B cell (primary cell): Measurements from ENCODE around the gene CRBN. TPM values are rescaled to one million over a fixed set of nuclear protein-coding genes. Genes with fewer than 3 reads are reported as not detected.
A peak's percentile ranks its signal among the peaks of the same experiment; 100 is the strongest.

Experiments
- ATAC-seq: fragments of 200-7000 bp; cut with Tn5 transposase; one replicate; pipeline ENCODE4 v1.10.0; 2021; ENCODE audit warnings: low read depth, mild to moderate bottlenecking, moderate number of reproducible peaks, moderate library complexity
- CTCF ChIA-PET: fragments of 350-600 bp; sonication (Branson Sonifier 250); formaldehyde crosslinking; loops from one replicate; lab custom pipeline; 2021; ENCODE audit warnings: antibody characterized with exemption, inconsistent platforms; lab: Charles Lee
- POLR2A ChIA-PET: fragments of 350-600 bp; sonication (Branson Sonifier 250); formaldehyde crosslinking; loops from one replicate; lab custom pipeline; 2021; ENCODE audit warnings: antibody characterized with exemption; lab: Charles Lee
- DNase-seq: peaks from one replicate; pipeline ENCODE4 v3.0.0; 2013
- H2AFZ ChIP-seq: 2 replicates; pipeline ENCODE4 v1.6.1; 2012; ENCODE audit warnings: mild to moderate bottlenecking, low read depth, low read length; ENCODE audit not compliant: insufficient read depth, poor library complexity, severe bottlenecking
- H3K27ac ChIP-seq, 2 donors: 1 replicate in 1 of 2; 2 replicates in 1 of 2; pipeline ENCODE4 v1.5.1; 2012 to 2013; ENCODE audit warnings: low read length in 2 of 2, mild to moderate bottlenecking in 2 of 2, moderate library complexity in 1 of 2
- H3K27me3 ChIP-seq, 4 experiments: fragments of 200-600 bp in 1 of 4; sonication (generic) in 1 of 4; replicated peaks in 1 of 4; 1 replicate in 2 of 4; 2 replicates in 2 of 4; pipeline versions ENCODE4 v1.6.1 to v1.7.0; 2013 to 2016; ENCODE audit warnings: low read length in 3 of 4, mild to moderate bottlenecking in 2 of 4, mixed read lengths in 1 of 4, moderate library complexity in 1 of 4; ENCODE audit not compliant: insufficient read depth in 4 of 4, control insufficient read depth in 3 of 4; ENCODE audit errors: control extremely low read depth in 1 of 4
- H3K36me3 ChIP-seq, 2 experiments: replicated peaks in 1 of 2; 1 replicate in 1 of 2; 2 replicates in 1 of 2; pipeline versions ENCODE4 v1.6.1 to v1.7.1; 2013; ENCODE audit warnings: low read length in 1 of 2; ENCODE audit not compliant: insufficient read depth in 2 of 2, control insufficient read depth in 1 of 2; ENCODE audit errors: control extremely low read depth in 1 of 2, extremely low read depth in 1 of 2
- H3K4me1 ChIP-seq, 2 donors: fragments of 200-600 bp in 1 of 2; sonication (generic) in 1 of 2; 1 replicate in 1 of 2; 2 replicates in 1 of 2; pipeline versions ENCODE4 v1.5.1 to v1.6.1; 2013 to 2017; ENCODE audit warnings: low read length in 2 of 2; ENCODE audit not compliant: control insufficient read depth in 2 of 2, insufficient read depth in 2 of 2
- H3K4me2 ChIP-seq: replicated peaks from 2 replicates; pipeline ENCODE3; 2012; ENCODE audit warnings: mild to moderate bottlenecking, low read depth, low read length; ENCODE audit not compliant: poor library complexity, severe bottlenecking
- H3K4me3 ChIP-seq, 5 experiments: fragments of 200-600 bp in 1 of 5; sonication (generic) in 1 of 5; 1 replicate in 3 of 5; 2 replicates in 2 of 5; pipeline versions ENCODE4 v1.5.1 to v1.7.0; 2011 to 2016; ENCODE audit warnings: low read length in 4 of 5, mild to moderate bottlenecking in 4 of 5, low read depth in 2 of 5, control low read depth in 1 of 5, moderate library complexity in 1 of 5; ENCODE audit not compliant: insufficient read depth in 1 of 5; ENCODE audit errors: control extremely low read depth in 1 of 5, extremely low read depth in 1 of 5
- H3K79me2 ChIP-seq: fragments of 200-600 bp; sonication (generic); one replicate; pipeline ENCODE4 v1.6.0; 2016; ENCODE audit warnings: low read length; ENCODE audit not compliant: control insufficient read depth, insufficient read depth
- H3K9ac ChIP-seq: fragments of 200-600 bp; sonication (generic); 2 replicates; pipeline ENCODE4 v1.6.1; 2017; ENCODE audit warnings: mild to moderate bottlenecking, low read length, moderate library complexity
- H3K9me3 ChIP-seq, 3 donors: one replicate each; pipeline versions ENCODE4 v1.6.1 to v1.7.1; 2013; ENCODE audit warnings: low read length in 2 of 3; ENCODE audit not compliant: control insufficient read depth in 2 of 3, insufficient read depth in 1 of 3; ENCODE audit errors: control extremely low read depth in 1 of 3
- H4K20me1 ChIP-seq: 2 replicates; pipeline ENCODE4 v1.6.0; 2012; ENCODE audit warnings: mild to moderate bottlenecking, low read length; ENCODE audit not compliant: insufficient read depth, control insufficient read depth, poor library complexity, severe bottlenecking
- H3K27ac Mint-ChIP-seq: one replicate; pipeline ENCODE4 v1.8.0; 2021; ENCODE audit warnings: mixed read lengths
- H3K27me3 Mint-ChIP-seq: one replicate; pipeline ENCODE4 v1.8.0; 2021; ENCODE audit warnings: mixed read lengths
- H3K4me1 Mint-ChIP-seq: one replicate; pipeline ENCODE4 v1.8.0; 2021; ENCODE audit warnings: mixed read lengths
- H3K4me3 Mint-ChIP-seq: one replicate; pipeline ENCODE4 v1.8.0; 2021; ENCODE audit warnings: mixed read lengths
- H3K9me3 Mint-ChIP-seq: one replicate; pipeline ENCODE4 v1.8.0; 2022; ENCODE audit warnings: mixed read lengths; ENCODE audit not compliant: insufficient read depth
- EZH2 ChIP-seq: IDR thresholded peaks from 2 replicates; pipeline ENCODE4 v1.6.1; 2012; ENCODE audit warnings: borderline replicate concordance, low read depth, mild to moderate bottlenecking, moderate library complexity, low read length; ENCODE audit not compliant: insufficient read depth, poor library complexity, severe bottlenecking
- WGBS: methylation state at CpG from one replicate; pipeline ENCODE4 v1.1.5; 2013; ENCODE audit warnings: missing lambda C conversion rate; ENCODE audit not compliant: insufficient coverage; 5-methylcytosine and 5-hydroxymethylcytosine counted together
- intact Hi-C: fragments of 100-400 bp; cut with micrococcal nuclease; formaldehyde crosslinking; loops from one replicate; pipeline ENCODE4 v1.10.0; 2022
- polyA plus RNA-seq: library from polyadenylated mRNA; depleted of rRNA; stranded (reverse); fragments of >200 nt; gene quantifications from 2 replicates; pipeline ENCODE4 v1.2.3, GENCODE V29; 2012
- total RNA-seq, 2 donors: library from RNA; stranded (reverse); fragments of 120-200 nt in 1 of 2; gene quantifications; 1 replicate in 1 of 2; 2 replicates in 1 of 2; pipeline versions ENCODE4 v1.2.3 to v1.2.4, GENCODE V29; 2013 to 2022
- TF ChIP-seq, protein P1 (sequence below): fragments of 200-600 bp; IDR thresholded peaks from one replicate; pipeline ENCODE4 v1.8.0; 2022; ENCODE audit warnings: antibody characterized with exemption, mild to moderate bottlenecking

CRBN gene
- total and polyA plus RNA-seq, 2 donors (not counting 1 experiment from before 2014, with no cell fraction given): 67.1 to 95.1 TPM

- ATAC-seq: no peak
- no peak overlapping the region for H3K27ac Mint-ChIP-seq
- Histone ChIP-seq H3K27ac (peak overlapping the region in 1 of 2 donors; percentile 12), H3K79me2 (peaks cover 60% of the 10 kb centered on the region), H3K27me3 (no peaks in the 10 kb centered on the region), H2AFZ (no peak overlapping the region), H3K4me3 (no peak overlapping the region), H4K20me1 (peaks cover 22% of the 10 kb centered on the region), H3K36me3 (peaks cover 12 to 43% of the 10 kb centered on the region in 2 experiments), H3K9me3 (no peaks in the 10 kb centered on the region), H3K9ac (no peak overlapping the region), H3K4me1 (peaks cover 3 to 4% of the 10 kb centered on the region in 2 donors), H3K4me2 (no peak overlapping the region)
- no peak overlapping the region for H3K4me3 Mint-ChIP-seq
- H3K27me3 Mint-ChIP-seq: no peaks in the 10 kb centered on the region
- no peaks in the 10 kb centered on the region for H3K9me3 Mint-ChIP-seq
- TF ChIP-seq, protein P1, sequence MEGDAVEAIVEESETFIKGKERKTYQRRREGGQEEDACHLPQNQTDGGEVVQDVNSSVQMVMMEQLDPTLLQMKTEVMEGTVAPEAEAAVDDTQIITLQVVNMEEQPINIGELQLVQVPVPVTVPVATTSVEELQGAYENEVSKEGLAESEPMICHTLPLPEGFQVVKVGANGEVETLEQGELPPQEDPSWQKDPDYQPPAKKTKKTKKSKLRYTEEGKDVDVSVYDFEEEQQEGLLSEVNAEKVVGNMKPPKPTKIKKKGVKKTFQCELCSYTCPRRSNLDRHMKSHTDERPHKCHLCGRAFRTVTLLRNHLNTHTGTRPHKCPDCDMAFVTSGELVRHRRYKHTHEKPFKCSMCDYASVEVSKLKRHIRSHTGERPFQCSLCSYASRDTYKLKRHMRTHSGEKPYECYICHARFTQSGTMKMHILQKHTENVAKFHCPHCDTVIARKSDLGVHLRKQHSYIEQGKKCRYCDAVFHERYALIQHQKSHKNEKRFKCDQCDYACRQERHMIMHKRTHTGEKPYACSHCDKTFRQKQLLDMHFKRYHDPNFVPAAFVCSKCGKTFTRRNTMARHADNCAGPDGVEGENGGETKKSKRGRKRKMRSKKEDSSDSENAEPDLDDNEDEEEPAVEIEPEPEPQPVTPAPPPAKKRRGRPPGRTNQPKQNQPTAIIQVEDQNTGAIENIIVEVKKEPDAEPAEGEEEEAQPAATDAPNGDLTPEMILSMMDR: no peak
- TF ChIP-seq EZH2: no peak
- POLR2A ChIA-PET: no interaction called here
- WGBS: 100% methylated on average over 4 of the region's 6 CpGs
- DNase-seq: no peak
- intact Hi-C loops: no loop called here
- H3K4me1 Mint-ChIP-seq: peaks cover 27% of the 10 kb centered on the region
- CTCF ChIA-PET: interaction anchor here (0.6 kb wide), 1 partner anchor 1904 kb away, joined by 4 read pairs; no protein-coding TSS in a partner anchor
Measured at GRCh38 chr3:3133500-3133899, 46.0 kb downstream of the CRBN start.

GRCh38 chr3:3129579-3129978 lies 49.9 kb downstream of the CRBN start:
- H3K36me3 ChIP-seq: peaks cover 3 to 23% of the 10 kb centered on the region in 2 experiments
- WGBS: 93% methylated on average over 3 of the region's 5 CpGs
- H3K9me3 Mint-ChIP-seq: no peaks in the 10 kb centered on the region
- H3K4me1 Mint-ChIP-seq: peaks cover 37% of the 10 kb centered on the region
- no peaks in the 10 kb centered on the region for H3K27me3 Mint-ChIP-seq
- ChIA-PET CTCF (interaction anchor here (1.7 kb wide), 1 partner anchor 41 kb away, joined by 5 read pairs; no protein-coding TSS in a partner anchor), POLR2A (interaction anchor here (0.6 kb wide), 1 partner anchor 23 kb away, joined by 4 read pairs; no protein-coding TSS in a partner anchor)
- no peak overlapping the region for H3K27ac Mint-ChIP-seq
- no peak for TF ChIP-seq EZH2
- TF ChIP-seq, protein P1: no peak
- intact Hi-C loops: loop anchor here (5.0 kb wide), 1 partner anchor 1363 kb away; the partner anchor contains the start of gene ITPR1
- no peak overlapping the region for H2AFZ ChIP-seq
- peaks cover 0 to 4% (median 0%) of the 10 kb centered on the region in 3 donors for H3K9me3 ChIP-seq
- ATAC-seq (no peak), DNase-seq (no peak)
- H3K4me1 ChIP-seq: peaks cover 15 to 24% of the 10 kb centered on the region in 2 donors
- no peak overlapping the region for H3K4me3 ChIP-seq
- H3K4me2 ChIP-seq: no peak overlapping the region
- peaks cover 68% of the 10 kb centered on the region for H3K79me2 ChIP-seq
- no peak overlapping the region for H3K4me3 Mint-ChIP-seq
- no peak overlapping the region for H3K9ac ChIP-seq
- no peaks in the 10 kb centered on the region for H3K27me3 ChIP-seq
- H3K27ac ChIP-seq: no peak overlapping the region
- H4K20me1 ChIP-seq: peaks cover 10% of the 10 kb centered on the region
